ENCODE data around the gene ATP5IF1. TPM values are rescaled to one million over a fixed set of nuclear protein-coding genes. Genes with fewer than 3 reads are reported as not detected.

ATP5IF1 gene
- 33.7 and 120 TPM in 2 replicates for total RNA-seq (2012; rRNA removed)
- polyA plus RNA-seq (2012; rRNA removed), result 105 and 143 TPM in 2 replicates
- 291 and 630 TPM in 2 replicates for polyA plus RNA-seq (2012; cell fraction: cytosol; rRNA removed)
- 54.6 and 152 TPM in 2 replicates for polyA plus RNA-seq (2012; cell fraction: nucleus; rRNA removed; ENCODE audit: low replicate concordance)
- percentile 59 among the genes with signal in this experiment for Bru-seq, nascent RNA
- percentile 59 among the genes with signal in this experiment for BruChase-seq, experiment 1, labeled RNA remaining after a 6-hour chase
- BruChase-seq, experiment 2, labeled RNA remaining after a 2-hour chase, result percentile 54 among the genes with signal in this experiment
- long read RNA-seq, transcript ATP5IF1-201 (3 exons, 494 nt), result major isoform, 59 of 70 reads
- long read RNA-seq, partial matches to known transcripts, result 3 of 70 reads
- long read RNA-seq, other reads (novel, unspliced or antisense), result 7 of 70 reads

DNA sequence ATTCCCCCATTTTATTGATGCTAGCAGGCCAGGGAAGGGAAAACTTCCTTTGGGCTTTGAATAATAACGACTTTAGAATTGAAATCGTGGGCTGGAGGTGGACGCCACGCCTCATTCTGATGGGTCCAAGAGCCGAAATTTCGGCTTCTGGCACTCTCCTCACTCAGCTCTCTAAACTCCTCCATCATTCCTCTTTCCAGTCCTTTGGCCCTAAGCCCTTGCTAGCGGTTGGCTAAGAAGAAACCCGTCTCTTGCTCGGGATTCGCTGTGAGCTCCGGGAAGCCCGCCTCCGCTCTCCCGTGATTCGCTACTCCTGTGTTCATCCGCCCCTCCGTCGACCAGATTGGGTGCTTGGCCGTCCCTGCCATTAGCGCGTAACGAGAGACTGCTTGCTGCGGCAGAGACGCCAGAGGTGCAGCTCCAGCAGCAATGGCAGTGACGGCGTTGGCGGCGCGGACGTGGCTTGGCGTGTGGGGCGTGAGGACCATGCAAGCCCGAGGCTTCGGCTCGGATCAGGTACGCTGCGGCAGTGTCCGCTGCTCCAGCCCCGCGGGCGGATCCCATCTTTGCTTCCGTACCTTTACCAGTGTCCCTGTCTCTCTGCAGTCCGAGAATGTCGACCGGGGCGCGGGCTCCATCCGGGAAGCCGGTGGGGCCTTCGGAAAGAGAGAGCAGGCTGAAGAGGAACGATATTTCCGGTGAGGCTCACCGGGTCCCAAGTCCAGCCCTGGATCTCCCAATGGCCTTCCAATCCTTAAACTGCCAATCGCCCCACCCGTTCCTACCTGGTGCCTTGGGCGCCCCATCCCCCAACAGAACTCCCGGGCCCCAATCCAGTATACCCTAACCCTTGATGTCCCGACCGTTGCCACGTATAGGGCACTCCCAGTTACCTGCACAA is at the start of gene ATP5IF1:
TSS of gene ATP5IF1 (plus strand) at position 370 of the 901 bp plus-strand sequence. CDS start at position 430, 60 bp downstream.
- Histone ChIP-seq H3K9me1 (ENCODE audit: insufficient read depth, low read length) (peaks cover 16% of the 10 kb centered on the region; the same call in 1 of the 2 replicates), H2AFZ (replicated peaks; ENCODE audit: low read length, poor library complexity) (peak within 1 kb of the TSS; percentile 97), H4K5ac (ENCODE audit: low read depth, low read length) (peak within 1 kb of the TSS; percentile 91), H3K18ac (ENCODE audit: low read depth, low read length) (peak within 1 kb of the TSS; percentile 28), H2BK15ac (ENCODE audit: low read depth, low read length) (peak within 1 kb of the TSS; percentile 39; the same call in 1 of the 3 replicates), H2AK5ac (ENCODE audit: low read depth, low read length) (peak within 1 kb of the TSS; percentile 59), H3K27me3 (ENCODE audit: control insufficient read depth, insufficient read depth, low read length) (no peaks in the 10 kb centered on the region), H3K4ac (ENCODE audit: low read depth, low read length) (peak within 1 kb of the TSS; percentile 96), H3K23ac (ENCODE audit: low read depth, low read length) (peak within 1 kb of the TSS; percentile 92), H3K4me2 (ENCODE audit: low read depth, low read length) (peak within 1 kb of the TSS; percentile 97), H3K56ac (ENCODE audit: extremely low read depth, insufficient read depth, low read length) (peak within 1 kb of the TSS; percentile 68), H2BK120ac (ENCODE audit: low read depth, low read length) (peak within 1 kb of the TSS; percentile 79; the same call in 1 of the 2 replicates), H4K91ac (ENCODE audit: insufficient read depth, low read depth, low read length) (peak within 1 kb of the TSS; percentile 84), H3K36me3 (ENCODE audit: control insufficient read depth, insufficient read depth, low read length) (peaks cover 3% of the 10 kb centered on the region), H4K20me1 (ENCODE audit: insufficient read depth, low read length) (peaks cover 7% of the 10 kb centered on the region; the same call in 1 of the 2 replicates), H3K9me3 (ENCODE audit: control insufficient read depth, insufficient read depth, low read length) (no peaks in the 10 kb centered on the region), H3K27ac (ENCODE audit: insufficient read depth, low read length) (peak within 1 kb of the TSS; percentile 68), H3K14ac (replicated peaks; ENCODE audit: low read depth, low read length) (peak within 1 kb of the TSS; percentile 88), H3K79me1 (ENCODE audit: low read depth in 1 of 2, low read length in 2 of 2) (peaks cover 24 to 37% of the 10 kb centered on the region in 2 experiments), H4K8ac (ENCODE audit: low read depth in 2 of 2, low read length in 2 of 2) (peak within 1 kb of the TSS; percentile 99), H2AK9ac (replicated peaks; ENCODE audit: low read depth, low read length, poor library complexity) (peak within 1 kb of the TSS; percentile 96), H2BK5ac (ENCODE audit: low read depth, low read length, poor library complexity, severe bottlenecking) (peak within 1 kb of the TSS; percentile 82), H3K4me1 (ENCODE audit: control insufficient read depth, insufficient read depth, low read length) (peaks cover 2% of the 10 kb centered on the region), H2BK20ac (ENCODE audit: low read depth, low read length) (0 out of 2 replicates have a peak within 1 kb of the TSS, but pooled peaks have one; percentile 50), H3K4me3 (ENCODE audit: insufficient read depth, low read depth, low read length) (peak within 1 kb of the TSS; percentile 78), H3K9ac (ENCODE audit: low read depth, low read length) (peak within 1 kb of the TSS; percentile 87)
- DNase-seq (peak; percentile 97), ATAC-seq (ENCODE audit: low read depth) (peak; percentile 95)
- intact Hi-C loops (cut with micrococcal nuclease), result no loop called here
- TF ChIP-seq FOS (IDR thresholded peaks at IDR 0.05; ENCODE audit: low read depth, low read length), result peak; percentile 72
- peak; percentile 89 for TF ChIP-seq POLR2A (IDR thresholded peaks at IDR 0.05; ENCODE audit: low read depth, low read length)
- TF ChIP-seq CEBPB (IDR thresholded peaks at IDR 0.05; ENCODE audit: low read depth, low read length), result no peak
- TF ChIP-seq MXI1 (IDR thresholded peaks at IDR 0.05; ENCODE audit: borderline replicate concordance, low read depth, low read length), result peak; percentile 61; the same call in 1 of the 2 replicates
- in situ Hi-C loops (cut with MboI; ENCODE audit: low sequenced_read_pairs), result no loop called here
- POLR2A ChIA-PET (ENCODE audit: unreplicated experiment), result interaction anchor here (1.2 to 1.3 kb wide), 2 partner anchors 11 to 345 kb away, joined by 4 to 6 read pairs; no protein-coding TSS in a partner anchor
- CTCF ChIA-PET, result interaction anchor here (0.6 to 1.0 kb wide), 2 partner anchors 27 to 34 kb away, joined by 4 to 5 read pairs; no protein-coding TSS in a partner anchor
- WGBS, 2 experiments (ENCODE audit: extremely low coverage in 2 of 2, insufficient read length in 1 of 2), result 0% methylated on average over 42 of the region's 60 CpGs; no CpG with 5 or more reads in 1 of the 2 experiments
- no TSS peak for BruUV-seq (replicated peaks)
- dilution Hi-C loops (cut with HindIII; ENCODE audit: low sequenced_read_pairs, unreplicated experiment), result no loop called here

Data from IMR-90 (cell line).